IMR-90 (cell line): ENCODE results near the gene NEDD4L. TPM values are rescaled to one million over a fixed set of nuclear protein-coding genes. Genes with fewer than 3 reads are reported as not detected.

Source experiments
- ATAC-seq: fragments of 200-7000 bp; cut with Tn5 transposase; 2 replicates; pipeline ENCODE4 v1.9.1; 2020; ENCODE audit warnings: low read depth, mild to moderate bottlenecking, moderate library complexity
- BruUV-seq: library from RNA; stranded (reverse); fragments of 400-500 nt; replicated peaks from 2 replicates; lab custom pipeline; 2021; lab: Mats Ljungman, UMichigan
- CTCF ChIA-PET: fragments of 300-600 bp; formaldehyde crosslinking; extraction: SDS; loops from one replicate; lab custom pipeline; 2021; ENCODE audit warnings: antibody characterized with exemption; lab: Yijun Ruan, JAX
- POLR2A ChIA-PET: fragments of 300-600 bp; sonication (Branson Sonifier 250); formaldehyde crosslinking; loops from one replicate; lab custom pipeline; 2022; ENCODE audit warnings: antibody characterized with exemption; ENCODE audit not compliant: unreplicated experiment; lab: Charles Lee
- DNase-seq: peaks from one replicate; pipeline ENCODE4 v3.0.0; 2013
- H2AFZ ChIP-seq: replicated peaks from 2 replicates; pipeline ENCODE3; 2013; ENCODE audit warnings: low read length, mild to moderate bottlenecking; ENCODE audit not compliant: poor library complexity
- H2AK5ac ChIP-seq: 2 replicates; pipeline ENCODE4 v1.6.1; 2013; ENCODE audit warnings: low read depth, low read length, inconsistent platforms
- H2AK9ac ChIP-seq: replicated peaks from 2 replicates; pipeline ENCODE3; 2013; ENCODE audit warnings: mild to moderate bottlenecking, low read depth, low read length, moderate library complexity; ENCODE audit not compliant: poor library complexity
- H2BK120ac ChIP-seq: 2 replicates; pipeline ENCODE4 v1.6.1; 2013; ENCODE audit warnings: low read depth, low read length, inconsistent platforms
- H2BK15ac ChIP-seq: 3 replicates; pipeline ENCODE4 v1.6.1; 2013; ENCODE audit warnings: low read depth, low read length, inconsistent platforms
- H2BK20ac ChIP-seq: 2 replicates; pipeline ENCODE4 v1.6.1; 2013; ENCODE audit warnings: low read depth, mild to moderate bottlenecking, inconsistent platforms, low read length, moderate library complexity
- H2BK5ac ChIP-seq: 2 replicates; pipeline ENCODE4 v1.6.1; 2013; ENCODE audit warnings: mild to moderate bottlenecking, low read depth, low read length, inconsistent platforms; ENCODE audit not compliant: poor library complexity, severe bottlenecking
- H3K14ac ChIP-seq: replicated peaks from 2 replicates; pipeline ENCODE4 v1.6.1; 2013; ENCODE audit warnings: low read depth, low read length, inconsistent platforms
- H3K18ac ChIP-seq: 2 replicates; pipeline ENCODE4 v1.6.1; 2013; ENCODE audit warnings: low read depth, low read length, control low read depth
- H3K23ac ChIP-seq: 2 replicates; pipeline ENCODE4 v1.6.1; 2013; ENCODE audit warnings: low read depth, low read length, inconsistent platforms
- H3K27ac ChIP-seq: 2 replicates; pipeline ENCODE4 v1.5.1; 2013; ENCODE audit warnings: mild to moderate bottlenecking, control low read depth, low read length; ENCODE audit not compliant: insufficient read depth
- H3K27me3 ChIP-seq: 2 replicates; pipeline ENCODE4 v1.6.1; 2013; ENCODE audit warnings: low read length; ENCODE audit not compliant: control insufficient read depth, insufficient read depth
- H3K36me3 ChIP-seq: 2 replicates; pipeline ENCODE4 v1.6.1; 2013; ENCODE audit warnings: low read length, mixed read lengths; ENCODE audit not compliant: control insufficient read depth, insufficient read depth
- H3K4ac ChIP-seq: 2 replicates; pipeline ENCODE4 v1.6.1; 2013; ENCODE audit warnings: low read depth, low read length, inconsistent platforms
- H3K4me1 ChIP-seq: 2 replicates; pipeline ENCODE4 v1.6.1; 2013; ENCODE audit warnings: low read length, mixed read lengths; ENCODE audit not compliant: control insufficient read depth, insufficient read depth
- H3K4me2 ChIP-seq: 2 replicates; pipeline ENCODE4 v1.6.1; 2013; ENCODE audit warnings: low read depth, mild to moderate bottlenecking, control low read depth, low read length, moderate library complexity
- H3K4me3 ChIP-seq: 2 replicates; pipeline ENCODE4 v1.5.1; 2013; ENCODE audit warnings: low read depth, mild to moderate bottlenecking, control low read depth, low read length, moderate library complexity; ENCODE audit not compliant: insufficient read depth
- H3K56ac ChIP-seq: 2 replicates; pipeline ENCODE4 v1.6.1; 2013; ENCODE audit warnings: low read length, inconsistent platforms; ENCODE audit not compliant: insufficient read depth; ENCODE audit errors: extremely low read depth
- H3K79me1 ChIP-seq, 2 experiments: 2 replicates each; pipeline ENCODE4 v1.6.1; 2013; ENCODE audit warnings: low read length in 2 of 2, inconsistent platforms in 1 of 2, low read depth in 1 of 2
- H3K9ac ChIP-seq: 2 replicates; pipeline ENCODE4 v1.6.1; 2013; ENCODE audit warnings: low read depth, low read length, control low read depth
- H3K9me1 ChIP-seq: 2 replicates; pipeline ENCODE4 v1.6.1; 2013; ENCODE audit warnings: low read length, inconsistent platforms; ENCODE audit not compliant: insufficient read depth
- H3K9me3 ChIP-seq: 2 replicates; pipeline ENCODE4 v1.6.1; 2013; ENCODE audit warnings: low read length; ENCODE audit not compliant: control insufficient read depth, insufficient read depth
- H4K20me1 ChIP-seq: 2 replicates; pipeline ENCODE4 v1.6.1; 2013; ENCODE audit warnings: low read length, inconsistent platforms; ENCODE audit not compliant: insufficient read depth
- H4K5ac ChIP-seq: 2 replicates; pipeline ENCODE4 v1.6.1; 2013; ENCODE audit warnings: mild to moderate bottlenecking, low read depth, low read length, control low read depth
- H4K8ac ChIP-seq, 2 experiments: 2 replicates each; pipeline ENCODE4 v1.6.1; 2013; ENCODE audit warnings: low read depth in 2 of 2, low read length in 2 of 2, control low read depth in 1 of 2, inconsistent platforms in 1 of 2
- H4K91ac ChIP-seq: 2 replicates; pipeline ENCODE4 v1.6.1; 2013; ENCODE audit warnings: low read depth, low read length, inconsistent platforms; ENCODE audit not compliant: insufficient read depth
- BHLHE40 ChIP-seq: fragments of 150-350 bp; IDR thresholded peaks from 2 replicates; pipeline ENCODE4 v1.6.1; 2016; ENCODE audit warnings: mild to moderate bottlenecking, low read depth, low read length
- CEBPB ChIP-seq: IDR thresholded peaks from 2 replicates; pipeline ENCODE4 v1.6.1; 2012; ENCODE audit warnings: low read depth, low read length, improper control_type of control experiment
- CHD1 ChIP-seq: IDR thresholded peaks from 2 replicates; pipeline ENCODE4 v1.6.1; 2012; ENCODE audit warnings: low read depth, low read length, improper control_type of control experiment
- CTCF ChIP-seq: conservative IDR thresholded peaks from 2 replicates; pipeline ENCODE4 v1.5.1; 2012; ENCODE audit warnings: mild to moderate bottlenecking, low read depth, low read length, improper control_type of control experiment
- ELK1 ChIP-seq: fragments of 150-350 bp; IDR thresholded peaks from 2 replicates; pipeline ENCODE4 v1.6.1; 2016; ENCODE audit warnings: low read depth, mild to moderate bottlenecking, low read length, moderate library complexity, borderline replicate concordance
- FOS ChIP-seq: fragments of 150-350 bp; IDR thresholded peaks from 2 replicates; pipeline ENCODE4 v1.6.1; 2016; ENCODE audit warnings: low read depth, low read length
- MAFK ChIP-seq: IDR thresholded peaks from 2 replicates; pipeline ENCODE4 v1.6.1; 2012; ENCODE audit warnings: low read depth, low read length, improper control_type of control experiment
- MAZ ChIP-seq: IDR thresholded peaks from 2 replicates; pipeline ENCODE4 v1.6.1; 2012; ENCODE audit warnings: low read depth, mild to moderate bottlenecking, low read length, improper control_type of control experiment, moderate library complexity, borderline replicate concordance
- MXI1 ChIP-seq: IDR thresholded peaks from 2 replicates; pipeline ENCODE4 v1.6.1; 2012; ENCODE audit warnings: low read depth, mild to moderate bottlenecking, low read length, moderate library complexity, borderline replicate concordance
- NFE2L2 ChIP-seq: fragments of 150-350 bp; IDR thresholded peaks from 2 replicates; pipeline ENCODE4 v1.6.1; 2016; ENCODE audit warnings: low read depth, mild to moderate bottlenecking, low read length
- POLR2A ChIP-seq: IDR thresholded peaks from 2 replicates; pipeline ENCODE4 v1.6.1; 2012; ENCODE audit warnings: mild to moderate bottlenecking, low read depth, low read length
- RAD21 ChIP-seq: IDR thresholded peaks from 2 replicates; pipeline ENCODE4 v1.6.1; 2012; ENCODE audit warnings: low read length, improper control_type of control experiment
- RCOR1 ChIP-seq: IDR thresholded peaks from 2 replicates; pipeline ENCODE4 v1.6.1; 2012; ENCODE audit warnings: mild to moderate bottlenecking, low read length, improper control_type of control experiment; ENCODE audit not compliant: insufficient replicate concordance
- RFX5 ChIP-seq: IDR thresholded peaks from 2 replicates; pipeline ENCODE4 v1.8.0; 2012; ENCODE audit warnings: low read depth, mild to moderate bottlenecking, low read length, moderate library complexity
- SMC3 ChIP-seq: fragments of 150-350 bp; IDR thresholded peaks from 2 replicates; pipeline ENCODE4 v1.6.1; 2016; ENCODE audit warnings: low read depth, mild to moderate bottlenecking, antibody characterized with exemption, low read length, moderate library complexity
- USF2 ChIP-seq: fragments of 150-350 bp; IDR thresholded peaks from 2 replicates; pipeline ENCODE4 v1.6.1; 2017; ENCODE audit warnings: mild to moderate bottlenecking, antibody characterized with exemption, low read length, low read depth
- WGBS, 2 experiments: methylation state at CpG; one replicate each; pipeline versions ENCODE4 v1.1.5 to v1.1.7; 2013; ENCODE audit warnings: missing lambda C conversion rate in 2 of 2; ENCODE audit not compliant: insufficient read length in 1 of 2; ENCODE audit errors: extremely low coverage in 2 of 2; 5-methylcytosine and 5-hydroxymethylcytosine counted together
- dilution Hi-C: fragments of 300-500 bp; cut with HindIII; formaldehyde crosslinking; loops from one replicate; pipeline ENCODE4 v1.14.3; 2018; ENCODE audit warnings: low sequenced_read_pairs; ENCODE audit not compliant: unreplicated experiment
- in situ Hi-C: fragments of 300-500 bp; cut with MboI; formaldehyde crosslinking; loops from 3 replicates; pipeline ENCODE4 v1.14.3; 2019; ENCODE audit warnings: low sequenced_read_pairs, inconsistent platforms, mixed read lengths
- intact Hi-C: fragments of 100-400 bp; cut with micrococcal nuclease; formaldehyde crosslinking; loops from 2 replicates; pipeline ENCODE4 v1.10.0; 2022
- polyA plus RNA-seq, 3 experiments: library from polyadenylated mRNA; depleted of rRNA; stranded (reverse); fragments of >200 nt; gene quantifications; 2 replicates each; pipeline ENCODE4 v1.2.3, GENCODE V29; 2012; ENCODE audit warnings: low replicate concordance in 1 of 3
- total RNA-seq: library from RNA; depleted of rRNA; stranded (reverse); fragments of >200 nt; gene quantifications from 2 replicates; pipeline ENCODE4 v1.2.3, GENCODE V29; 2012

NEDD4L gene
- total and polyA plus RNA-seq, 2 of the 4 experiments (the other 2 are of a cell fraction) = 10.0 to 10.9 TPM

- Histone ChIP-seq H4K91ac (no peak overlapping the region), H3K14ac (no peak overlapping the region), H2BK15ac (no peak overlapping the region), H4K20me1 (no peaks in the 10 kb centered on the region; the same call in 1 of the 2 replicates), H3K9ac (no peak overlapping the region), H3K4ac (no peak overlapping the region), H3K36me3 (no peaks in the 10 kb centered on the region), H2BK20ac (no peak overlapping the region), H3K4me1 (peaks cover 6% of the 10 kb centered on the region), H3K27me3 (no peaks in the 10 kb centered on the region), H3K79me1 (peaks cover 0 to 8% of the 10 kb centered on the region in 2 experiments; a peak in 2 of 4 replicates), H2AK5ac (no peak overlapping the region), H4K5ac (no peak overlapping the region), H3K18ac (no peak overlapping the region), H2AK9ac (no peak overlapping the region), H3K4me2 (no peak overlapping the region), H3K4me3 (no peak overlapping the region), H3K27ac (no peak overlapping the region), H4K8ac (no peak overlapping the region), H3K56ac (no peak overlapping the region), H2AFZ (no peak overlapping the region), H3K9me3 (no peaks in the 10 kb centered on the region), H2BK120ac (no peak overlapping the region), H2BK5ac (no peak overlapping the region), H3K23ac (no peak overlapping the region), H3K9me1 (peaks cover 7% of the 10 kb centered on the region)
- in situ Hi-C loops = no loop called here
- no CpG with 5 or more reads among the region's 5 CpGs for WGBS, 2 experiments
- TF ChIP-seq MAZ (no peak), BHLHE40 (no peak), RFX5 (no peak), CHD1 (no peak), CTCF (no peak), MXI1 (no peak), POLR2A (no peak), NFE2L2 (no peak), RAD21 (no peak), ELK1 (no peak), USF2 (no peak), MAFK (no peak), CEBPB (no peak), RCOR1 (no peak), SMC3 (no peak), FOS (no peak)
- CTCF ChIA-PET = interaction anchor here (0.6 to 1.0 kb wide), 2 partner anchors 11 to 86 kb away, joined by 3 to 4 read pairs; no protein-coding TSS in a partner anchor
- ATAC-seq (no peak), DNase-seq (no peak)
- intact Hi-C loops = no loop called here
- dilution Hi-C loops = no loop called here
- BruUV-seq = no TSS peak
- POLR2A ChIA-PET = no interaction called here
These were observed 199.4 kb downstream of the NEDD4L start for GRCh38 chr18:58243401-58243800.
